HG02610 (cell line): ENCODE data around the gene NKX2-2.

ENCODE experiments used
- ATAC-seq: cut with Tn5 transposase; IDR thresholded peaks from one replicate; pipeline ENCODE4 v1.9.1; 2021; ENCODE audit warnings: mild to moderate bottlenecking, moderate library complexity; ENCODE audit not compliant: unreplicated experiment

NKX2-2 gene

GRCh38 chr20:21522481-21523280 is 8.8 kb upstream of the NKX2-2 start:
- no peak for ATAC-seq

GRCh38 chr20:21521596-21522480 is 8.0 kb upstream of the NKX2-2 start:
- no peak for ATAC-seq

GRCh38 chr20:21520702-21521595 is 7.1 kb upstream of the NKX2-2 start:
- ATAC-seq = no peak

- no peak for ATAC-seq
Observed at GRCh38 chr20:21519136-21519584, 5.3 kb upstream of the NKX2-2 start.

- no peak for ATAC-seq
Observed at GRCh38 chr20:21518292-21518991, 4.6 kb upstream of the NKX2-2 start.

- no peak for ATAC-seq
Observed at GRCh38 chr20:21517566-21518277, 3.9 kb upstream of the NKX2-2 start.

GRCh38 chr20:21516861-21517565 is 3.1 kb upstream of the NKX2-2 start:
- no peak for ATAC-seq

GRCh38 chr20:21516180-21516567 is 2.3 kb upstream of the NKX2-2 start:
- no peak for ATAC-seq

GRCh38 chr20:21515300-21516179 is 1.7 kb upstream of the NKX2-2 start:
- ATAC-seq = no peak

- no peak for ATAC-seq
Observed at GRCh38 chr20:21514553-21515251, 838 bp upstream of the NKX2-2 start.

GRCh38 chr20:21513181-21513663 is 642 bp downstream of the NKX2-2 start:
- ATAC-seq = no peak

- no peak for ATAC-seq
Observed at GRCh38 chr20:21512634-21513180, 1.2 kb downstream of the NKX2-2 start.

- ATAC-seq = no peak
Observed at GRCh38 chr20:21511850-21512633, 1.8 kb downstream of the NKX2-2 start.

- ATAC-seq = no peak
Observed at GRCh38 chr20:21511485-21511849, 2.4 kb downstream of the NKX2-2 start.

- no peak for ATAC-seq
Observed at GRCh38 chr20:21510414-21511384, 3.2 kb downstream of the NKX2-2 start.
